Stimulated activated CD8-positive, alpha-beta memory T cell treated with anti-CD3 and anti-CD28 coated beads, Interleukin-12 subunit alpha, Interleukin-12 subunit beta, amount 100 ng/mL, for 24 hours (primary cell): Measurements from ENCODE around the gene CEP41.
"Not testable (repeated sequence)": the region's sequence is repeated elsewhere in the genome, so short reads cannot be mapped to it uniquely, and the experiment has no call there.

Experiments
- DNase-seq: peaks from one replicate; pipeline ENCODE4 v3.0.0-alpha.2; 2020; ENCODE audit errors: extremely low read depth

Gene CEP41

DNA sequence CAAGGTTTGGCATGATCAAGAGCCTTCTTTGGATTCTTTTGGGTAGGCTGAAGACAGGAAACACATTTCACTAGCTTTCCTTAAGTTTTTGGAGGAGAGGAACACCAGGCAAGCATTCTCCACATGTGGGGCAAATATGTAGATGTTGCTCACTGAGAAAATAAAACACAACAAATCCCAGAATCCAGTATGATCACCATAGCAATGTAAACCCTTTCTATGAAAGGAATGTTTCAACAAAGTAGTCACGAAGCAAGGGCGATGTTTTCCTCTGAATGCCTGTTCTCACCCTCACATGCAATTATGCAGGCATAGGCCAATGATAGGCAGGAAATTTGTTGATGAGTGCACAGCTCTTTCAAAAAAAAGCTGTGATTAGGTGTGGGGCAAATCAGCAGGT, 20.5 kb upstream of the CEP41 start:
- DNase-seq = no peak

DNA sequence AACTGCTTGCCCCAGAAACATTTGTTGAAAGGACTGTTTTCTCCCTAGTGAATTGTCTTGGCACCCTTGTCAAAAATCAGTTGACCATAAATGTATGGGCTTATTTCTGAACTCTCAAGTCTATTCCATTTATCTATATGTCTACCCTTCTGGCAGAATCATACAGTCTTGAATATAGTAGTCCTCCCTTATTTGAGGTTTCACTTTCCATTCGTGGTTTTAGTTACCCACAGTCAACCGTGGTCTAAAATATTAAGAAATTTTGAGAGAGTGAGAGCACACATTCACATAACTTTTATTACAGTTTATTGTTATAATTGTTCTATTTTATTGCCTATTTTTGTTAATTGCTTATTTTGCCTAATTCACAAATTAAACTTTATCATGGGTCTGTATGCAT, 17.4 kb upstream of the CEP41 start:
- no peak for DNase-seq

DNA sequence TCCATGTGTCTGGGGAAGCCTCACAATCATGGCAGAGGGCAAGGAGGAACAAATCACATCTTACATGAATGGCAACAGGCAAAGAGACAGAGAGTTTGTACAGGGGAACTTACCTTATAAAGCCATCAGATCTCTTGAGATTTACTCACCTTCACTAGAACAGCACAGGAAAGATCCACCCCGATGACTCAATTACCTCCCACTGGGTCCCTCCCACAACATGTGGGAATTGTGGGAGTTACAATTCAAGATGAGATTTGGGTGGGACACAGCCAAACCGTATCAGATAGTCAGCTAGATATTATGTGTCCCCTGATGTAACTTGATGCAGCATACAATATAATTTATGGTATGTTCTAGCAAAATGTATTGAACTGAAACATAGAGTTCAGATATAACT, 14.1 kb upstream of the CEP41 start:
- no peak for DNase-seq

DNA sequence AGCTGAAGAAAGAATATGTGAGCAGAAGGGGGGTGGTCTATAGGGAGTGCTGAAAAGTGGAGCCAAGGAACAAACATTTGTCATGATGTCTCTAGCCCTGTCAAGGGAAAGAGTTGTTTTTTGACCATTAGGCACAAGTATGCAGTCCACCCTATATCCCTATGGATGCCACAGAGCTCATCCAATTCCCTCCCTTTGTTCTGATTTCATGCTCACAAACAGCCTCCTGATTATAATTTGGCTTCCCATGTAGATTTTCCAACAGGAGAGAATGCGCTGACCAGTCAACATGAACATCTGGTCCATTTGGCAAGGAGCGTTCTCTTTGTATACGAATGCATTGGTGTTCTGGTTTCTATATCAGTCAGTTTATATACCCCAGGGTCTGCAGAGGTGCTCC, 12.1 kb upstream of the CEP41 start:
- no peak for DNase-seq

DNA sequence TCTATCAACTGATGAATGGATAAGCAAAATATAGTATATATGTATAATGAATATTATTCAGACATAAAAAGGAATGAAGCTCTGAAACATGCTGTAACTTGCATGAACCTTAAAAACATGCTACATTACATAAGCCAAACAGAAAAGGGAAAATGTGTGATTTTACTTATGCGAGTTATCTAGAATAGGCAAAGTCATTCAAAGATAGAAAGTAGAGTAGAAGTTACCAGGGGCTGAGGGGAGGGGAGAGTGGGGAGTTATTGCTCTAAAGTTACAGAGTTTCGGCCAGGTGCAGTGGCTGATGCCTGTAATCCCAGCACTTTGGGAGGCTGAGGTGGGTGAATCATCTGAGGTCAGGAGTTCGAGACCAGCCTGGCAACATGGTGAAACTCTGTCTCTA, 10.5 kb upstream of the CEP41 start:
- DNase-seq = not testable (repeated sequence)

DNA sequence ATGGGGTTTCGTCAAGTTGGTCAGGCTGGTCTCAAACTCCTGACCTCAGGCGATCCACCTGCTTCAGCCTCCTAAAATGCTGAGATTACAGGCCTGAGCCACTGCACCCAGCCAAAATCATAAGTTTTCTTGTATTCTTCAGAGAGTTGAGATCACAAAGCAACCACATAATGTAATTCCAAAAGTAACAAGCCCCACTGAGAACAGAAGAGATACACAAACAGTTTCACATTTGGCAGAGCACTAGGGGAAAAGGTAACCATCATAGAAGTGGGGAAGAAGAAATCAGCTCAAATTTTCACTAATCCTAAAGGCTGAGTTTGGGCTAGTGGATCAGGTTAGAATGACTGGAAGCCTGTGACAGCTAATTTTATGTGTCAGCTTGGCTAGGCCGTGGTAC, 5.4 kb upstream of the CEP41 start:
- no peak for DNase-seq

DNA sequence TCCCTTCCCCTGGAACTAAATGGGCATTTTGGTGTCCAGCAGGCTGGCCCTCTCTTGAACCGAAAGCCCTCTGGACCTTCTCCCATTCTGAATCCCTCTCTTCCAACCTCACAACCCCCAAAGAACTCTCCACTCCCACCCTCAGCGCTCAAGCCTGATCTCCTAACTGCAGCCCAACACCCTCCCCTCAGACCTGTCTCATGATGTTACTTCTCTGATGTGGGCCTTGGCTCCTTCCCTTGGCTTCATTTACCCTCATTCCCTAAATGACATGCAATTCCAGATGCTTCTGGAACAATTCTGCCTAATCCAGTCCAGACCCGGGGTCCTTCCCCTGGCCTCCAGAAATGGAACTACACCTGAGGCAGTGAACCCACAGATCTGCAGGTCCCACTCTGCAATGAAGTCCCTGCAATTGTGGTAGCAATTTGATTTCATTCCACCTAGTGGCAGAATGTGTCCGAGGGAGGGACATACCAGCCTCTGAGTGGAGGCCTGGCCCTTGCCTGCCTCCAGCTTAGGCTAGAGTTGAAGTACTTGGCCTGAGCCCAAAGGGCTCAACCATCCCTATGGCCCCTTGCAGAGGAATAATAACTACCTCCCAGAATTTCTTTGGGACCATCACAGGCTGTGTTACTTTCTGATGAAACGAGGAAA, 4.1 kb upstream of the CEP41 start:
- DNase-seq = no peak

DNA sequence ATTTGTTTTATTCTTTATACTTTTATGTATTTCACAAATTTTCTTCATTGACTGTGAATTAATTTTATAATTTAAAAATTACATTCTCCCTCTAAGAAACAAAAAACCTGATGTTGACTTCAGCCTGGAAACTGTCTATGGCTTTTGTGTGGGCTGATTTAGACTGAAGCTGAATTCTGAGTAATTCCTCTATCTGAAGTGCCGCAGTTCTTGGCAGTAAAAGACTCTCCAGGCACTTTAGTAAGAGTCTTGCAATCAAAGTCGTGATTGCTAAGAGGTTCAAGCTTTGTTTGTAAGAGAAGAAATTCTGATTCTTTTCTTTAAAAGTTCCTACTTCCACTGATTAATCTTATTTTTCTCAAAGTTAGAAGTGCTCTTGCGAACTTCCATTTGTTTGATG, 3.4 kb upstream of the CEP41 start:
- DNase-seq = no peak

DNA sequence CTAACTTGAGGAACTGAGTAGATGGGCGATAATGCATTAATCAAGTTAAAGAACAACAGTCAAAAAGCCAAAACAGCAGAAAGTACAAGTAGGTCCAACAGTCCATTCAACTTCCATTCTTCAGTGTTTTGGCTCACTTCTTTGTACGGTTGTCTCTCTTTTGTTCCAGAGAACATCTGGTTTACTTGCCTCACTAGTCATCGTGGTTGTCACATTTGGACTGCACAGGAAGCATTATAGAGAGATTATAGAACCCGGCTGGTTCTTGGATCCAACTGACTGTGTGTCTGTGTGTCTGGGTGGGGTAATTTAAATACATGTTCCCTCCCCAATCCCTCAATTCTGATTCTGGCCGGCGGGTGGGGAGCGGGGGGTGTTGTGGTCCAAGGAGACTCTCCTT, 1.8 kb upstream of the CEP41 start:
- no peak for DNase-seq

DNA sequence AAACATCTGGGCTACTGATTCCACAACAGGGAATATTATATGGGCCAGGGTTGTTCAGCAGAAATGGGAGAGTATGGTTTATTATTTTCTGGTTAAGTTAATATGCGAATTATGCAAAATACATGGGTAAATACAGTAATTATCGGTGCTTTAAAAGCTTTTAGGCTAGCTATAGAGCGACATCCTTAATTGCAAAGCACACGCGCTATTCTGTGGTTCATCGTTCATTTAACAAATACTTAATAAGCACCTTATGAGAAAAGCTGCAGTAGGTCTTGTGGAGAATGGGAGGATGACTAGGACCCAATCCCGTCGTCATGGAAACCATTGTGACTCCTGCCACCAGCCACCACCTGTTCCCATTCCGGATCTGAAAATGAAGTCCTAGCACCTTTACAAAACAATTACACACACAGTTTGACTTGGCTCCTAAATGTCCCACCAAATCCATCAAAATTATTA, 623 bp upstream of the CEP41 start:
- no peak for DNase-seq

DNA sequence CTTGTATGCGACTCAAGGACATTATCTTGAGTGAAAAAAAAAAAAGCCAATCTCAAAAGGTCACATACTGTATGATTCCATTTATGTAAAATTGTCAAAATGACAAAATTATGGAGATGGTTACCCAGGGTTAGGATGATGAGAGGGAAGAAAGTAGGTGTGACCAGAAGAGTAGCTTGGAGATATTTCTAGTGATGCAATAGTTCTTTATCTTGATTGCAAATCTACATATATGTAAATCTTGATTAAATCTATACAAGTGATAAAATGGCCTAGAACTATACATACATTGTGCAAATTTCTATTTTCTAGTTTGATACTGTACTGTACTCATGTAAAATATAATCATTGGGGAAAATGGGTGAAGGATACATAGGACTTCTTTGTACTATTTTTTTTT, 4.6 kb downstream of the CEP41 start:
- DNase-seq = no peak

DNA sequence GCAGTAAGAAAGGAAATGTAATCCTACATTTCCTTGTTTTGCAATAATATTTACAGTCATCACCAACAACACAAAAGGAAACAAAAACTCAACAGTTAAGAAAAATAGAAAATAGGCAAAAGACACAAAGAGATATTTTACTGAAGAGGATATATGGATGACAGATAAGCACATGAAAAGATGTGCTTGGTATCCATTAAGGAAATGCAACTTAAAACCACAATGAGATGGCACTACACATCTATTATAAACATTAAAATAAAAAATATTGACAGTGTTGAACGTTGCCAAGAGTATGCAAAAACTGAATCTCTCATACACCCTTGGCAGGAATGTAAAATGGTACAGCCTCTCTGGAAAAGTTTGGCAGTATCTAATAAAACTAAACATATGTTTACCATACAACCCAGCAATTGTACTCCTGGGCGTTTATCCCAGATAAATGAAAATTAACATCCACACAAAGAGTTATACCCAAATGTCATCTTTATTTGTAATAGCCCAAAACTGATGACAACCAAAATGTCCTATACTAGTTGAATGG, 5.4 kb downstream of the CEP41 start:
- DNase-seq = no peak

DNA sequence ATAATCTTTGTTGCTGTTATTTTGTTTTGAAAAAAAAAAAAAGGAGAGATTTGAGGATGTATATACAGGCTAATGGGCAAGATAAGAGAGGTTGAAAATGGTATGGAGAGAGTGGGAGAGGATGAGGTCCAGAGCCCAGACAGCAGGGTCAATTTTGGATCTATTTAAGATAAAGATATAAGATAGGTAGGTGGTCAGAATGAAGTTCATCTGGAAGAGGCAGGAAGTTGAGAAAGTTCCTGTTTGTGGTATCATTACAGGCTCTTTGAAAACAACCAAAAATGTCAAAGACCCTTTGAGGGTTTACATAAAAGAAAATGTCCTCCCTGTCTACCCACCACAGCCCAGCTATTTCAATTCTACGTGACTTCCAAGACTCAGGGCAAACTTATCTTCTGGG, 7.5 kb downstream of the CEP41 start:
- no peak for DNase-seq

DNA sequence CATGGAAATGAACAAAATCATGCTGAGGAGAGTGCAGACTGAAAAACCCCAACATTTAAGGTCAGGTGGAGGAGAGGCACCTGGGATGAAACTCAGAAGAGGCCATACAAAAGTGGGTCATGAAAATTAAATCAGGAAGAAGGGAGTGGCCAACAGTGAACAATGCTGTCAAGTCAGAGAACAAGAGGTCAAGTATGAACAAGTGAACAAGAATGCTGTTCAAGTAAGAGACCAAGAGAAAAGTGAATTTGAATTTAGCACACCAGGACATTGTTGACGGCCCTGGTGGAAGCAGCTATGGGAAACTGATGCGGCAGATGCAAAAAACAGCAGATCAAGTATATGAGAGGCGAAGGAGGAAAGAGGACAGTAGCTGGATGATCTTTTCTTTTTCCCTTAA, 7.9 kb downstream of the CEP41 start:
- no peak for DNase-seq

DNA sequence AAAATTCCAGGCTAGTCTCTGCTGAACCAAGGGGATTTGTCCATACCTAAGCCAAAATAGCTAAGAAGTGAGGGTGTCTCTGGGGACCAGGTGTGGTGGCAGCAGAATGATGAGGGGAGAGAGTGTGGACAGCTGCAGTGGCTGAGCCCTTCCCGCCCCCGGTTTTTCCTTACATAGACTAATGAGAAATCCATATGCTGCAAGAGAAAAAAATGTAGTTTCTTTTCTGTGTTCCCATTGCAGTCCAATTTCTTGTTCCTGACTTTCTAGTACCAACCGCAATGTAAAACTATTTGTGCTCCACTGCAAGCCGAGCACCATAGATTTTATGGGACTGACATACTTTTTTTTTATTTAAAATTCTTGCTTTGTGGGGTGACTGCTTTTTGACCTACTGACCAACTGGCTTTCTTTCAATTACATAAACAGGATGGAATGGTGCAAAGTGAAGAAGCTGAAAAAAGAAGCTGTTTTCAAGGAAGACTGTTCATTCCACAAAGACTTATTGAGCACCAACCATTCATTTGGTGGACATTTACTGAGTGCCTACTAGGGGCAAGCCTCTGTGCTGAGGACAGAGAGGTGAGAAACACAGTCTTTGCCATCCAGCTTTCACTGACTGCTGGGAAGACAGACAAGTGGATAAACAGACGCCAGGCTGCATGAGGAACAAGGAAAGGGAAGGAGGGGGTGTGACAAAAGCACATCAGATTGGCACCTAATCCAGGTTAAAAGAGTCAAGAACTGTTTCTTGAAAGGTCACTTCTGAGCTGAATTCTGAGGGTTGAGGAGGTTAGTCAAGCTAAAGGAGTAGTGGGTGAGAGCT, 9.8 kb downstream of the CEP41 start:
- no peak for DNase-seq

DNA sequence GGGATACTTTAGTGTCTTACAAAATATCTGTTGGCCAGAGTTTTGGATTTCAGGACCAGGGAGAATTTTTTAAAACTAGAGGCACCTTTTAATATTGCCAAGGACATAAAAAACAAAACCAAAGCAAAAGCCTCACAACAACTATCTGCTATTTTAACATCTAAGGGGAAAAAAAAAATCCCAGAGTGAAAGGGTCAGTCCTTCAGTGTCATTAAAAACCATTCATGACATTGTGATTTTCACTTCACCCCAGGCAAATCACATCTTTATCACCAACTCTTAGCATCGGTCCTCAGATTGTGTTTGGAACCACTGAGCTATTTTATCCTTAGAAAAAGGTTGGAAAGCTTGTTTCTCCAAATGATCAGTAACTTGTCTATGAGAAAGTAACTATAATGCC, 10.7 kb downstream of the CEP41 start:
- DNase-seq = no peak

DNA sequence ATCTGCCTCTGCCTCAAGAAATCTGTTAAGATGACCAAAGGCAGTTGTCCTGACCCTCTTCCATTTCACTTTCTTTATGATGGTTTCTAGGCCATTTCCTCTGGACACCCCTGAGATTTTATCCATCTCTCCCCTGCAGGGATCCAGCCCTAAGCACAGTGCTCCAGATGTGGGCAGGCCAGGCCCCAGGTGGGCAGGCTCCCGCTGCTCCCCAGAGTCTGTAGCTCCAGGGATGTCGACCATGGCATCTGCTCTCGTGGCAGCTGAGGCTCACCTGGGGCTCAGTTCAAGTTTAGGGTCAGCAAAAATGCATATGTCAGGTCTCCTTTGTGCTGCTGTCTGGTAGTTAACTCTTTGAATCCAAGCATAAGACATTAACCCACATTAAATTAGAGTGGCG, 11.8 kb downstream of the CEP41 start:
- no peak for DNase-seq

DNA sequence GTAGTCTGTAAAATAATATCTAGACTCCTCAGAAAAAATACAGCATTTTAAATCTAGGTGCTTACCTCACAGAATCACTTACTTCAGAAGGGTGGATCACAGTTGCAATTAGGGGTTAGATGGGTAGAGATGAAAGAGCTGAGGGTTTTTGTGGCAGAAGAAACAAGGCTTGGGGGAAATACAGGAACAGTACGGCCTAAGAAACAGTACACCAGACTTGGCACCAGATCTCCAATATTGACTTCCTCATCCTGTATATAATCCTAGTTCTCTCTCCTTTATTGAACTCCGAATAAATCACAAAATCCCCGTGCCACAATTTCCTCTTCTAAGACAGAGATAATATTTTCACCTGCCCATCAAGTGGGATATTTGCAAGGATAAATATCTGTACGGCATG, 14.3 kb downstream of the CEP41 start:
- DNase-seq = no peak

DNA sequence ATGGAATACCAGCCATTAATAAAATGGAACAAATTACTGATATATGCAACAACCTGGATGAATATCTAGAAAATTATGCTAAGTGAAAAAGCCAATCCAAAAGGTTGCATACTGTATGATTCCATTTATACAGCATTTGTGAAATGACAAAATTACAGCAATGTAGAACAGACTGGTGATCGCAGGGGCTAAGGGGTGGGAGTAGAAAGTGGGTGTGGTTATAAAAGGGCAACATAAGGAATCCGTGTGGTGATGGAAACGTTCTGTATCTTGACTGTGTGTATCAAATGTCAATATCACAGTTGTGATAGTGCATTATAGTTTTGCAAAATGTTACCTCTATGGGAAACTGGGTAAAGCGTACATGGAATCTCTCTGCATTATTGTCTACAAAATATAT, 15.0 kb downstream of the CEP41 start:
- DNase-seq = no peak

DNA sequence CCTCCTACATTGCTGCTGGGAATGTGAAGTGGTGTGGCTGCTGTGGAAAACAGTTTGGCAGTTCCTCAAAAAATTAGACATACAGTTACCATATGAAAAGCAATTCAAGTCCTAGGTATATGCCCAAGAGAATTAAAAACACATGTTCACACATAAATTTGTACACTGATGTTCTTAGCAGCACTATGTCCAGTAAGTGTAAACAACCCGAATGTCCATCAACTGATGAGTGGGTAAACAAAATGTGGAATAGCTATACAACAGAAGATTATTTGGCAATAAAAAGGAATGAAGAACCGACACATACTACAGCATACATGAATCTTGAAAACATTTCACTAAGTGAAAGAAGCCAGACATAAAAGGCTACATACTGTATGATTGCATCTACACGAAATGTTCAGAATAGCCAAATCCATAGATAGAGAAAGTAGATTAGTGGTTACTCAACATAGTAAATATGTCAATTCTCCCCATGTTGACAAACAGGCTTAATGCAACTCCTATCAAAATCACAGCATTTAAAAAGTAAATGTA, 17.2 kb downstream of the CEP41 start:
- DNase-seq = no peak

DNA sequence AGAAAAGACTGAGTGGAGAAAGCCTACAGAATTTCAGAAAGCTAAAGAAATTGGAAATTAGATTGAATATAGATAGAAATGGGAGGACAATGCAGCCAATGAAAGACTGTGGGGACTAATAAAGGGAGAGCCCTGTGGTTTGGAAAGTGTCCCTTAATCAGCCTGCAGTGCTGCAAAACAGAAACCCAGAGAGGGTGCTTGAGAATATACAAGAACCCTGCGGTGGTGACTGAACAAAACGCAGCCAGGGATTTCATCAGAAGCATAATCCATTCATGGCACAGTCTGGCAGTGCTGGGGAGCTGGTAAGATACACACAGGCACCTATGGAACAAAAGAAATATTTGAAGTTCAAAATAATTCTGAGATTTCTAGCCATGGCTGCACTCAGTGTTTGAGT, 19.1 kb downstream of the CEP41 start:
- DNase-seq = no peak

DNA sequence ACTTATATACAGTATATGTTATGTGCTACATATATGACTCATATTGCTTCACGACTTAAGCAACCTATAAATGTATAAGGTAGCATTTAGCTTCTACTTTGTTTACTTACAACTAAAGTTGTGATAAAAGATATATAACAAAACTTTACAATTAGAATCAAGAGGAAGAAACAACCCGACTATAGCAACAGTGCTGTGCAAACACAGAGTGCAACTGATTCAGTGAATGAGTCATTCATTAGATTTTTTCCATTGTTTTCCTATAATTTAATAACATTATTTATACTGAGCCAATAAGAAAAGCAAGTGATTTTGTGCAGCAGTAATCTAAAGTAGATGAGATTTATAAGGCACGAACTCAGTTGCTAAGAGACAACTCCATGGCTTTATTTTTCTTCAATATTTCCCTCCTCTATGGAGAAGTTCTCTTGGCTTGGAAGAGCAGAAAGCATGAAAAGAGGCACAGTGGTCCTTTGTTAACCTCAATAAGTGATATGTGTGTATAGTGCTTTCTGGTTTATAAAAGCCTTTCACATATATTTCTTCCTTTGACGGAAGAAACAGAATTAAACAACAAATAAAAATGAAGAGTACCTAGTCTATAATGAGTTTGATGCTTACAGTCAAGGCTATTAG, 19.8 kb downstream of the CEP41 start:
- no peak for DNase-seq

DNA sequence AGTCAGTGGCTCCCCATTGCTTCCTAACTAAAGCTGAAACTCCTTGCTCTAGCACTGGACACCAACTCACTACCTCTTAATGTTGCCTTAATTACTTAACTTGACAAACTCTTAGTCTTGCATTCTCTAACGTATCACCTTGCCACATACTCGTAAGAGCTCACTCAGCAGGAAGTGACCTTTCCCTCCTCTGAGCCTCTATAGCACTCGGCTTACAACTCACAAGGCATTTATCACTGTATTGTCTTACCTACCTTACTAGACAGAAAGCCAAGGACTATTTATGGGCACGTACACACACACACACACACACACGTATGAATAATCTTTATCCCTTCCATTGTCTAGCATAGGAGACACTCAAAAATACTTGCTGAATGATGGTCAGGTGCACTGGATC, 21.2 kb downstream of the CEP41 start:
- DNase-seq = no peak
